Effector memory CD4-positive, alpha-beta T cell (primary cell): ENCODE results near the gene MBOAT7.

Experiments used
- DNase-seq, 3 donors: peaks; one replicate each; pipeline ENCODE4 v3.0.0-alpha.2; 2020
- H3K27ac ChIP-seq: 2 replicates; pipeline ENCODE4 v1.7.0; 2013; ENCODE audit warnings: mild to moderate bottlenecking, low read length, moderate library complexity; ENCODE audit not compliant: insufficient read depth, poor library complexity, severe bottlenecking
- H3K27me3 ChIP-seq: replicated peaks from 2 replicates; pipeline ENCODE4 v1.7.0; 2013; ENCODE audit warnings: mild to moderate bottlenecking, low read length; ENCODE audit not compliant: insufficient read depth, control insufficient read depth, poor library complexity, severe bottlenecking
- H3K36me3 ChIP-seq: 2 replicates; pipeline ENCODE4 v1.7.0; 2013; ENCODE audit warnings: mild to moderate bottlenecking, low read length, moderate library complexity; ENCODE audit not compliant: control insufficient read depth, insufficient read depth
- H3K4me1 ChIP-seq: 2 replicates; pipeline ENCODE4 v1.7.0; 2013; ENCODE audit warnings: low read length, mild to moderate bottlenecking; ENCODE audit not compliant: control insufficient read depth, insufficient read depth, poor library complexity, severe bottlenecking
- H3K4me3 ChIP-seq: 2 replicates; pipeline ENCODE4 v1.7.0; 2013; ENCODE audit warnings: low read length, low read depth, mild to moderate bottlenecking; ENCODE audit not compliant: insufficient read depth, poor library complexity, severe bottlenecking
- H3K9me3 ChIP-seq: 2 replicates; pipeline ENCODE4 v1.7.0; 2013; ENCODE audit warnings: mild to moderate bottlenecking, low read length, moderate library complexity; ENCODE audit not compliant: control insufficient read depth

Gene MBOAT7

DNA sequence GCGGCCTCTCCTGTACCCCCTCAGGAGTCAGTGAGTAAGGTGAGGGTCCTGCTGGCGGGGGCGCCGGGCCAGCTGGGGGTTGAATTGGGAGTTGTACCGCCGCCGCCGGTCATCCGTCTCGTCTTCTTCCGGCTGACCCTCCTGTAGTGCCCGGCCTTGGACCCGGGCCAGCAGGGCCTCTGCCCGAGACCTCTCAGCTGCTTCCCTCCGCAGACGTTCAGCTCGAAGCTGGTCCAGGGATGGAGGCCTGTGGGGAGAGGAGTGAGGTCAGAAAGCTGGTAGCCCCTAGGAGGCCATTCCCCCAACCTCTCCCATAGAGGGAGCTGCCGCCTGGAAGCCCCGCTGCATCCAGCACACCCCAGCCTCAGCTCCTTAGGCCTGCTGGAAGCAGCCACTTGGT, 33.7 kb downstream of the MBOAT7 start:
- Histone ChIP-seq H3K27me3 (no peaks in the 10 kb centered on the region), H3K4me1 (peaks cover 38% of the 10 kb centered on the region), H3K27ac (peak overlapping the region; percentile 23), H3K4me3 (no peak overlapping the region), H3K36me3 (peaks cover 72% of the 10 kb centered on the region), H3K9me3 (no peaks in the 10 kb centered on the region)
- DNase-seq: no peak

DNA sequence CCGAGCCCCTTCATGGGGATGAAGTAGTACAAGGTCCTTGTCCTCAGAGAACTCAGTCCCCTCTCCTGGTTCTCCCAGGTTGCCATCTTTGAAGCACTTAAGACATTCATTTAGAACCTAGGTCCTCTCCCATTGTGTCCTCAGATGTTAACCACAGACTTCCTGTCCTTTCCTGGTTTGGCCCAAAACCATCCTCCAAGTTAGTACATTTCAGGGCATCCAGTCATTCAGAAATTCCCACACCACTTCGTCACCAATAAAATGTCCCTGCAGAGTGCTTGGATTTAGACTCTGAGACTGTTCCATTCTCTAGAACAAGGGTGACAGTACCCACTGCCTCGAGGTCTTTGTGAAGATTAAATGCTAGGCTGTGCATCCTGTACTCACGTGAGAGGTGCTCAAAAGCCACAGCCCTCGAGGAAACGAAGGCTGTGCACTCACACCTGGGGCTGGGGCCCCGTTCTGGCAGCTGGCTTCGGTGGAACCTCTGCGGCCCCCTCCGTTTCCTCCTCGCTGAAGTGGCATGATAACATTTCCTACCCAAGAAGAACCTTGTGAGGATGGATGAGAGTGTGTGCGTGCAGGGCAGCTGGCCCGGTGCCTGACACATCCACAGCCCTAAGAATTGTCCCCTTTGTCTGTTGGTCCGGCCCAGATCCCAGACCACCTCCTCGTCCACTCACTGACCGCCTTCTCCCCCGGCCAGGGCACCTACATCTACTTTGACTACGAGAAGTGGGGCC, 34.6 kb downstream of the MBOAT7 start:
- no peak overlapping the region for H3K27ac ChIP-seq
- peaks cover 82% of the 10 kb centered on the region for H3K36me3 ChIP-seq
- H3K4me3 ChIP-seq: no peak overlapping the region
- peak in 1 of 3 donors; percentile 23 for DNase-seq
- no peaks in the 10 kb centered on the region for H3K27me3 ChIP-seq
- peaks cover 32% of the 10 kb centered on the region for H3K4me1 ChIP-seq
- H3K9me3 ChIP-seq: no peaks in the 10 kb centered on the region

DNA sequence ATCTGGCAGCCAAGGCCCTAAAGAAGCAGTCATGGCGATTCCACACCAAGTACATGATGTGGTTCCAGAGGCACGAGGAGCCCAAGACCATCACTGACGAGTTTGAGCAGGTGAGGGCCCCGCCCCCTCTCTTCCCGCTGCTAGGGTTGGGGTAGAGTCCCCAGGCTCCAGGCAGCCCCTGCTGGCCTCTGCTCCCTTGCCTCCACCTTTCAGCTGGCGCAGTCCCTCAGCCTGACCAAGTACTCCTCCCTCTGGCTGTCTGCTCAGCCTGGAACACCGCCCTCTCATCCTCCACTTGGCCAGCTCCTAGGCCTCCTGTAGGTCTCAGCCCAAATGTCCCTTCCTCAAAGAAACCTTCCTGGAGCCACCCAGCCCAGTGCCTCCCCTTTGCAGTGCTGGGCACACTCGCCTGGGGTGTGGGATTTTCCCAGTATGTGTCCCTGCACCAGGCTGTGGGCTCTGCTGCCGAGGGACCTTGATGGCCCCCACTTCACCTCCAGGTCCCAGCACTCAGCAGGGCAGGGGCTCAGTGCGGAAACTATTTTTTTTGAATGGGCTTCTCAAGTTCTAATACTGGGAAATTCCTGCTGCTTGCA, 35.6 kb downstream of the MBOAT7 start:
- Histone ChIP-seq H3K27me3 (no peaks in the 10 kb centered on the region), H3K4me3 (no peak overlapping the region), H3K9me3 (no peaks in the 10 kb centered on the region), H3K4me1 (peaks cover 29% of the 10 kb centered on the region), H3K27ac (no peak overlapping the region), H3K36me3 (peaks cover 91% of the 10 kb centered on the region)
- no peak for DNase-seq

DNA sequence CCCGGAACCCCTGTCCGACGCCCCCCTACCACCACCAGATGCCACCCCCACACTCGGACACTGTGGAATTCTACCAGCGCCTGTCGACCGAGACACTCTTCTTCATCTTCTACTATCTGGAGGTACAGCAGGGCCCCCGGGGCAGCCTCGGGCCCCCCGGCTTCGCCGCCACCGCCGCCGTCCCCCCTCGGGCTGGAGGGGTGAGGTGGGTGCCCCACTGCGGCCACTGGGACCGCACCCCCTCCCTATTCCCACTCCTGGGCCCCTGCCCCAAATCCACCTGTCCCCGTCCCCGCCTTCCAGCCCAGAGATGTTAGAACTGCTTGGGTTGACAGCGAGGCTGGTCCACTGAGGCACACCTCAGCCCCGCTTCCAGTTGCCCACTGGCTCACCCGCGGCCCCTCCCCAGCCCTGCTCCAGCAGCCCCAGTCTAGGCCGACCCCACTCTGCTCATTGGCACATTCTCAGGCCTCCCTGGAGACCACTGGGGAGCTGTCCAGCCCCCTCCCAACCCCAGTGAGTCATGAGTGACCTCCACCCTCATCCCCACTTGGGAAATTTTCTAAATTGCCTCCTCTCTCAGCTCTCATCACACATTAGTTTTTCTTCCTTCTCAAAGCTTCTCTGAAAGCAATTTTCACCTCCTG, 36.4 kb downstream of the MBOAT7 start:
- no peak for DNase-seq
- no peak overlapping the region for H3K27ac ChIP-seq
- no peaks in the 10 kb centered on the region for H3K27me3 ChIP-seq
- H3K4me3 ChIP-seq: no peak overlapping the region
- H3K4me1 ChIP-seq: peaks cover 21% of the 10 kb centered on the region
- H3K9me3 ChIP-seq: no peaks in the 10 kb centered on the region
- H3K36me3 ChIP-seq: peaks cover 94% of the 10 kb centered on the region

DNA sequence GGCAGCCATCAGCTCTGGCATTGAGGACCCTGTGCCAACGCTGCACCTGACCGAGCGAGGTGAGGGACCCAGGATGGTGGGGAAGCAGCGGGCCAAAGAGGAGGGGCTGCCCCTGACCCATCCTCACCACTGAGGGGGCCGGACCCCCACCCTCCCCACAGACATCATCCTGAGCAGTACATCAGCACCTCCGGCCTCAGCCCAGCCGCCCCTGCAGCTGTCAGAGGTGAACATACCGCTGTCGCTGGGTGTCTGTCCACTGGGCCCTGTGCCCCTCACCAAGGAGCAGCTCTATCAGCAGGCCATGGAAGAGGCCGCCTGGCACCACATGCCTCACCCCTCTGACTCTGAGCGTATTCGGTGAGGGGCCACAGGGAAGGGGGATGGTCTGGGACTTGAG, 37.1 kb downstream of the MBOAT7 start:
- Histone ChIP-seq H3K4me3 (no peak overlapping the region), H3K36me3 (peaks cover 96% of the 10 kb centered on the region), H3K27ac (no peak overlapping the region), H3K9me3 (no peaks in the 10 kb centered on the region), H3K4me1 (peaks cover 15% of the 10 kb centered on the region), H3K27me3 (no peaks in the 10 kb centered on the region)
- no peak for DNase-seq

DNA sequence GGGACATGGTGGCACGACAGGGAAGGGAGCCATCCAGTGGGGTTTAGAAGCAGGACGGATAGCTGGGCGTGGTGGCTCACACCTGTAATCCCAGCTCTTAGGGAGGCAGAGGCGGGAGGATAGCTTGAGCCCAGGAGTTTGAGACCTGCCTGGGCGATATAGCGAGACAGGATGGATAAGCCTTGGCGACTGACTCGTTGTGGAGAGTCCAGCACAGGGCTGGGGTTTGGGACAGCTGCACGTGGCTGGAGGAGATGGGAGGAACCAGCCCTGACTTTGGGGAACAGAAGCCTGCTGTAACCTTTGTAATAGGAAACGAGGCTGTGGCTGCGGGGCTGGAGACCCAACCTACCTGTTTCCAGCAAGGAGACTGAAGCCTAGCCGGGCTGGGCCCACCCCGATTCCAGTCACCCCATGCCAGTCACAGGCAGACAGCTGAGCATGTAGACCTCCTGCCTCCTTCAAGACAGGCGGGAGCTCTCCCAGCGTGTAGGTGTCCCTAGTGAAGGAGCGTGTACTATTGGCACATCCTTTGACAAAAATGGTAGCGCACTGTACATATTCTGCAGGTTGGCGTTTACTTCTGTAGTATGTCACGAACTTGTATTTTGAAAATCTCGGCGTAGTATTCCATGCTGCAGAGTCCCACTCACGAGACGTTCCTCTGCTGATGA, 37.9 kb downstream of the MBOAT7 start:
- no peaks in the 10 kb centered on the region for H3K9me3 ChIP-seq
- no peak overlapping the region for H3K4me3 ChIP-seq
- peaks cover 15% of the 10 kb centered on the region for H3K4me1 ChIP-seq
- H3K36me3 ChIP-seq: peaks cover 96% of the 10 kb centered on the region
- no peak overlapping the region for H3K27ac ChIP-seq
- no peak for DNase-seq
- H3K27me3 ChIP-seq: no peaks in the 10 kb centered on the region

DNA sequence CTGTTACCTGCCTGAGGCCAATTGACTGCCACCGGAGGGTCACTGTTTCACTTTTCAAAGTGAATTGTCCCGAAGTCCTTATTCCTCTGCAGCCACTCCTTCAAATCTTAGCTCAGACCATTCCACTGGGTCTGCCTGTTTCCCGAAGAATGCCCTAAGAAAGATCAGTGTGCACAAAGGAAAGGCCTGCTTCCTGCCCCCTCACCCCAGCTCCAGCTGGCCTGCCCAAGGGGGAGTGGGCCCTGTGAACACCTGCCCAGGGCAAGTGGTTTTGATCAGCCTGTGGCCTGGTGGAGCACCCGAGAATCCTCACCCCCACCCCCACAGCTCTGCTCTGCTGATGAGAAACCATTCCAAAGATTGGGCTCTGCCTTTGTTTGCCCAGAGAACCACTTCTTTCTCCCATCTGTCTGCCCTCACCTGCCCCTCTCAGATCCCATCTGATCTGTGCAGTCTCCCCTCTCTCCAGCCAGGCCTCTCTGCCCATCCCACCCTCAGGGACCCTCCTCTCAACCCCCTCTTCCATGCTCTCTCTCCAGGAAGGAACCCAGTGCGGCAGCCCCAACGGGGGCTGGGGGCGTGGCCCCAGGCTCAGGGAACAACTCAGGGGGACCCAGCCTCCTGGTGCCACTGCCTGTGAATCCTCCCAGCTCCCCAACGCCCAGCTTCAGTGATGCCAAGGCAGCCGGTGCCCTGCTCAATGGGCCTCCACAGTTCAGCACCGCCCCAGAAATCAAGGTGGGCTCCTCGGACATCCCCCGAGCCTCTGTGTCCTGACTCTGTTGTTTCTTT, 40.2 kb downstream of the MBOAT7 start:
- Histone ChIP-seq H3K9me3 (no peaks in the 10 kb centered on the region), H3K36me3 (peaks cover 96% of the 10 kb centered on the region), H3K27me3 (no peaks in the 10 kb centered on the region), H3K27ac (no peak overlapping the region), H3K4me3 (no peak overlapping the region), H3K4me1 (no peaks in the 10 kb centered on the region)
- DNase-seq: no peak

DNA sequence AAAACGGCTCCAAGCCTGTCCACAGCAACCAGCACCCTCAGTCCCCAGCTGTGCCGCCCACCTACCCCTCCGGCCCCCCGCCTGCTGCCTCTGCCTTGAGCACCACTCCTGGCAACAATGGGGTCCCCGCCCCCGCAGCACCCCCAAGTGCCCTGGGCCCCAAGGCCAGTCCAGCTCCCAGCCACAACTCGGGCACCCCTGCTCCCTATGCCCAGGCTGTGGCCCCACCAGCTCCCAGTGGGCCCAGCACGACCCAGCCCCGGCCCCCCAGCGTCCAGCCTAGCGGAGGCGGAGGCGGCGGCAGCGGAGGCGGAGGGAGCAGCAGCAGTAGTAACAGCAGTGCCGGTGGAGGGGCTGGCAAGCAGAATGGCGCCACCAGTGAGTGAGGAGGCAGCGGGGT, 41.2 kb downstream of the MBOAT7 start:
- H3K36me3 ChIP-seq: peaks cover 96% of the 10 kb centered on the region

DNA sequence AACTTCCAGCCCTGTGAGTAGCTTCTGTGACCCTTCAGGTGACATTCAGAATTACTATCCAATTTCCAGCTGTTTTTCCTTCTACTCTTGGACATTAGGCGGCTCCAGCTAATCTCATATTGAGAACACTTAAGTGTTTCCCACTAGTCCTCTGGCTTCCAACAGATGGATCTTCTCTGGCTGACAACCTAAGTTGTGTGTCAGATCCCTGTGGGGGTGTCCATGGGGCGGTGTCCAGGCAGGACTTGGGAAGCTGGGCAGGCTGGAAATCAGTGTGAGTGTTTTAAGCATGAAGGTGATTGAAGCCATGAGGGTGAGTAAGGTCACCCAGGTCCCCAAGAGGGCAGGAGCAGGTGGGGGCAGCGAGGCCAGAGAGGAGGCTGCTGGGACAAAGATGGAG, 41.7 kb downstream of the MBOAT7 start:
- Histone ChIP-seq H3K4me1 (no peaks in the 10 kb centered on the region), H3K36me3 (peaks cover 96% of the 10 kb centered on the region), H3K27me3 (no peaks in the 10 kb centered on the region), H3K27ac (no peak overlapping the region), H3K9me3 (no peaks in the 10 kb centered on the region), H3K4me3 (no peak overlapping the region)
- DNase-seq: no peak

More for the DNA sequence above, 41.2 kb downstream of the MBOAT7 start:
- H3K27ac ChIP-seq: no peak overlapping the region
- no peaks in the 10 kb centered on the region for H3K4me1 ChIP-seq
- H3K4me3 ChIP-seq: no peak overlapping the region
- no peaks in the 10 kb centered on the region for H3K9me3 ChIP-seq
- no peak for DNase-seq
- H3K27me3 ChIP-seq: no peaks in the 10 kb centered on the region
